SK-N-SH (cell line): ENCODE results near the gene TGFB1I1.

Source experiments
- EP300 ChIP-seq, 2 experiments: IDR thresholded peaks; 2 replicates each; pipeline versions ENCODE4 v1.4.0 to v1.6.1; 2012; ENCODE audit warnings: borderline replicate concordance in 1 of 2, low read depth in 1 of 2, low read length in 1 of 2
- EZH2phosphoT487 ChIP-seq: fragments of 200-600 bp; sonication (generic); IDR thresholded peaks from 2 replicates; pipeline ENCODE4 v1.6.1; 2017; ENCODE audit warnings: low read depth, mixed run types, mild to moderate bottlenecking, antibody characterized with exemption, moderate library complexity, borderline replicate concordance
- POLR2AphosphoS5 ChIP-seq: IDR thresholded peaks from 2 replicates; pipeline ENCODE4 v1.6.1; 2012; ENCODE audit warnings: low read depth, low read length
- TF ChIP-seq, protein P1 (sequence below): IDR thresholded peaks from 2 replicates; pipeline ENCODE4 v1.6.1; 2012; ENCODE audit warnings: mild to moderate bottlenecking, low read depth, low read length, moderate library complexity
- TF ChIP-seq, protein P2 (sequence below): fragments of 200-600 bp; sonication (generic); IDR thresholded peaks from 2 replicates; pipeline ENCODE4 v1.6.1; 2017; ENCODE audit warnings: antibody characterized with exemption, mild to moderate bottlenecking, moderate library complexity
- TF ChIP-seq, protein P3 (sequence below): IDR thresholded peaks from 2 replicates; pipeline ENCODE4 v1.4.0; 2012; ENCODE audit warnings: low read depth, borderline replicate concordance

DNA sequence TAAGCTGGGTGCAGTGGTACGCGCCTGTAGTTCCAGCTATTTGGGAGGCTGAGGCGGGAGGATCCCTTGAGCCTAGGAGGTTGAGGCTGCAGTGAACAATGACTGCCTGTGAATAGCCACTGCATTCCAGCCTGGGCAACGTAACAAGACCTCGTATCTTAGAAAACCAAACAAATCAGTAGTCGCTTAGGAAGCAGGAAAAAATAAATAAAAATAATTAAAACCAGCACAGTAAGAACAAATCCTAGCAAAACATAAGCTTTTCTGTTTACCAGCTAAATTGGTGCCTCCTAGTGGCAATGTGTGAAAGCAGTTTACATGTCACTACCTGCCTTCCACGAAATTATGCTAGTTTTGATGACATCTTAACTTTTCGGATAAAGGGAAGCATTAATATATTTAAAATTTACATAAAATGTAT lies 11.4 kb upstream of the TGFB1I1 start:
- TF ChIP-seq POLR2AphosphoS5 (no peak), EZH2phosphoT487 (no peak), EP300 (IDR thresholded peaks at IDR 0.05; ENCODE audit: borderline replicate concordance in 1 of 2, low read depth in 1 of 2, low read length in 1 of 2) (no peak; a peak in 1 of 4 replicates)
- TF ChIP-seq, protein P1, sequence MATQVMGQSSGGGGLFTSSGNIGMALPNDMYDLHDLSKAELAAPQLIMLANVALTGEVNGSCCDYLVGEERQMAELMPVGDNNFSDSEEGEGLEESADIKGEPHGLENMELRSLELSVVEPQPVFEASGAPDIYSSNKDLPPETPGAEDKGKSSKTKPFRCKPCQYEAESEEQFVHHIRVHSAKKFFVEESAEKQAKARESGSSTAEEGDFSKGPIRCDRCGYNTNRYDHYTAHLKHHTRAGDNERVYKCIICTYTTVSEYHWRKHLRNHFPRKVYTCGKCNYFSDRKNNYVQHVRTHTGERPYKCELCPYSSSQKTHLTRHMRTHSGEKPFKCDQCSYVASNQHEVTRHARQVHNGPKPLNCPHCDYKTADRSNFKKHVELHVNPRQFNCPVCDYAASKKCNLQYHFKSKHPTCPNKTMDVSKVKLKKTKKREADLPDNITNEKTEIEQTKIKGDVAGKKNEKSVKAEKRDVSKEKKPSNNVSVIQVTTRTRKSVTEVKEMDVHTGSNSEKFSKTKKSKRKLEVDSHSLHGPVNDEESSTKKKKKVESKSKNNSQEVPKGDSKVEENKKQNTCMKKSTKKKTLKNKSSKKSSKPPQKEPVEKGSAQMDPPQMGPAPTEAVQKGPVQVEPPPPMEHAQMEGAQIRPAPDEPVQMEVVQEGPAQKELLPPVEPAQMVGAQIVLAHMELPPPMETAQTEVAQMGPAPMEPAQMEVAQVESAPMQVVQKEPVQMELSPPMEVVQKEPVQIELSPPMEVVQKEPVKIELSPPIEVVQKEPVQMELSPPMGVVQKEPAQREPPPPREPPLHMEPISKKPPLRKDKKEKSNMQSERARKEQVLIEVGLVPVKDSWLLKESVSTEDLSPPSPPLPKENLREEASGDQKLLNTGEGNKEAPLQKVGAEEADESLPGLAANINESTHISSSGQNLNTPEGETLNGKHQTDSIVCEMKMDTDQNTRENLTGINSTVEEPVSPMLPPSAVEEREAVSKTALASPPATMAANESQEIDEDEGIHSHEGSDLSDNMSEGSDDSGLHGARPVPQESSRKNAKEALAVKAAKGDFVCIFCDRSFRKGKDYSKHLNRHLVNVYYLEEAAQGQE: no peak
- TF ChIP-seq, protein P2, sequence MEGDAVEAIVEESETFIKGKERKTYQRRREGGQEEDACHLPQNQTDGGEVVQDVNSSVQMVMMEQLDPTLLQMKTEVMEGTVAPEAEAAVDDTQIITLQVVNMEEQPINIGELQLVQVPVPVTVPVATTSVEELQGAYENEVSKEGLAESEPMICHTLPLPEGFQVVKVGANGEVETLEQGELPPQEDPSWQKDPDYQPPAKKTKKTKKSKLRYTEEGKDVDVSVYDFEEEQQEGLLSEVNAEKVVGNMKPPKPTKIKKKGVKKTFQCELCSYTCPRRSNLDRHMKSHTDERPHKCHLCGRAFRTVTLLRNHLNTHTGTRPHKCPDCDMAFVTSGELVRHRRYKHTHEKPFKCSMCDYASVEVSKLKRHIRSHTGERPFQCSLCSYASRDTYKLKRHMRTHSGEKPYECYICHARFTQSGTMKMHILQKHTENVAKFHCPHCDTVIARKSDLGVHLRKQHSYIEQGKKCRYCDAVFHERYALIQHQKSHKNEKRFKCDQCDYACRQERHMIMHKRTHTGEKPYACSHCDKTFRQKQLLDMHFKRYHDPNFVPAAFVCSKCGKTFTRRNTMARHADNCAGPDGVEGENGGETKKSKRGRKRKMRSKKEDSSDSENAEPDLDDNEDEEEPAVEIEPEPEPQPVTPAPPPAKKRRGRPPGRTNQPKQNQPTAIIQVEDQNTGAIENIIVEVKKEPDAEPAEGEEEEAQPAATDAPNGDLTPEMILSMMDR: peak; percentile 82
- TF ChIP-seq, protein P3, sequence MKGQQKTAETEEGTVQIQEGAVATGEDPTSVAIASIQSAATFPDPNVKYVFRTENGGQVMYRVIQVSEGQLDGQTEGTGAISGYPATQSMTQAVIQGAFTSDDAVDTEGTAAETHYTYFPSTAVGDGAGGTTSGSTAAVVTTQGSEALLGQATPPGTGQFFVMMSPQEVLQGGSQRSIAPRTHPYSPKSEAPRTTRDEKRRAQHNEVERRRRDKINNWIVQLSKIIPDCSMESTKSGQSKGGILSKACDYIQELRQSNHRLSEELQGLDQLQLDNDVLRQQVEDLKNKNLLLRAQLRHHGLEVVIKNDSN: no peak
